ENCODE data around the gene FEZ2. TPM values are rescaled to one million over a fixed set of nuclear protein-coding genes. Genes with fewer than 3 reads are reported as not detected.
A peak's percentile ranks its signal among the peaks of the same experiment; 100 is the strongest.

FEZ2 gene
- total RNA-seq, 4 donors from 2014 or later = 42.4 to 93.8 (median 61.1) TPM

DNA sequence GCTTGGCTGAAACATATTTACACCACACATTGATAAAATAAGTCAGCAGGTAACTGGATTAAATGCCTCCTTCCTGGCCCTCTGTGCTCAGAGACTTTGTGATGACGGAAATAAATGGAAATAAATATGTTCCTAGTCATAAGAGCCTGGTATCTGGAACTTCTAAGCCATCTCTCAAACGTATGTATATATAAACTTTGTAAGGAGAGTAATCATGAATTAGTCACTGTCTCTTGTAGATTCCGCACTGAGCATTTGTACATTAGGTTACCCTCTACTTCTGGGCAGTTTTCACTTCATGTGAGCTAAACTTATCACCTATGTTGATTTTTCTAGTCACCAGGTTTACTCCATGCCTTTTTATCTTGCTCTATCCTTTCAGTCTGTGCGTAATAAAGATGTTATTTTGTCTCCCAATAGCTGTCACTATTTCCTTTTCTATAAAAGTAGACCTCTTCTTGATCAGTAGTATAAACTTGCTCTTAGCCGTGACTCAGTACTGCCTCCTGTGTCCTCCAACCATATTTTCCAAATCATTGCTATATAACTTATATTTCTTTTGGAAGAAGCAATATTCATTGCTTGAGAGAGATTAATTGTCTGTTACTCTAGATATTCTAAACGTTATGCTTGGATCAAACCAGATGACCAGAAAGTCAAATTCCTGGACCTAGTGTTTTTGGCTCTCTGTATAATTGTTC, 53.2 kb downstream of the FEZ2 start:
- H3K36me3 ChIP-seq = peaks cover 0 to 88% (median 7%) of the 10 kb centered on the region in 3 donors
- H3K27ac ChIP-seq = no peak overlapping the region
- H3K27me3 ChIP-seq = no peaks in the 10 kb centered on the region
- no peak for TF ChIP-seq POLR2A (IDR thresholded peaks at IDR 0.05)
- TF ChIP-seq EP300 (IDR thresholded peaks at IDR 0.05) = no peak
- TF ChIP-seq, protein P1, sequence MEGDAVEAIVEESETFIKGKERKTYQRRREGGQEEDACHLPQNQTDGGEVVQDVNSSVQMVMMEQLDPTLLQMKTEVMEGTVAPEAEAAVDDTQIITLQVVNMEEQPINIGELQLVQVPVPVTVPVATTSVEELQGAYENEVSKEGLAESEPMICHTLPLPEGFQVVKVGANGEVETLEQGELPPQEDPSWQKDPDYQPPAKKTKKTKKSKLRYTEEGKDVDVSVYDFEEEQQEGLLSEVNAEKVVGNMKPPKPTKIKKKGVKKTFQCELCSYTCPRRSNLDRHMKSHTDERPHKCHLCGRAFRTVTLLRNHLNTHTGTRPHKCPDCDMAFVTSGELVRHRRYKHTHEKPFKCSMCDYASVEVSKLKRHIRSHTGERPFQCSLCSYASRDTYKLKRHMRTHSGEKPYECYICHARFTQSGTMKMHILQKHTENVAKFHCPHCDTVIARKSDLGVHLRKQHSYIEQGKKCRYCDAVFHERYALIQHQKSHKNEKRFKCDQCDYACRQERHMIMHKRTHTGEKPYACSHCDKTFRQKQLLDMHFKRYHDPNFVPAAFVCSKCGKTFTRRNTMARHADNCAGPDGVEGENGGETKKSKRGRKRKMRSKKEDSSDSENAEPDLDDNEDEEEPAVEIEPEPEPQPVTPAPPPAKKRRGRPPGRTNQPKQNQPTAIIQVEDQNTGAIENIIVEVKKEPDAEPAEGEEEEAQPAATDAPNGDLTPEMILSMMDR (IDR thresholded peaks at IDR 0.05) = no peak
- H3K4me1 ChIP-seq = peaks cover 0 to 12% (median 2%) of the 10 kb centered on the region in 4 donors
- H3K4me3 ChIP-seq = no peak overlapping the region
- 85 to 86% methylated on average over 6 of the region's 6 CpGs for WGBS, 2 donors
- H3K9me3 ChIP-seq = no peaks in the 10 kb centered on the region
- DNase-seq (ENCODE audit: low spot score in 2 of 2) = no peak

DNA sequence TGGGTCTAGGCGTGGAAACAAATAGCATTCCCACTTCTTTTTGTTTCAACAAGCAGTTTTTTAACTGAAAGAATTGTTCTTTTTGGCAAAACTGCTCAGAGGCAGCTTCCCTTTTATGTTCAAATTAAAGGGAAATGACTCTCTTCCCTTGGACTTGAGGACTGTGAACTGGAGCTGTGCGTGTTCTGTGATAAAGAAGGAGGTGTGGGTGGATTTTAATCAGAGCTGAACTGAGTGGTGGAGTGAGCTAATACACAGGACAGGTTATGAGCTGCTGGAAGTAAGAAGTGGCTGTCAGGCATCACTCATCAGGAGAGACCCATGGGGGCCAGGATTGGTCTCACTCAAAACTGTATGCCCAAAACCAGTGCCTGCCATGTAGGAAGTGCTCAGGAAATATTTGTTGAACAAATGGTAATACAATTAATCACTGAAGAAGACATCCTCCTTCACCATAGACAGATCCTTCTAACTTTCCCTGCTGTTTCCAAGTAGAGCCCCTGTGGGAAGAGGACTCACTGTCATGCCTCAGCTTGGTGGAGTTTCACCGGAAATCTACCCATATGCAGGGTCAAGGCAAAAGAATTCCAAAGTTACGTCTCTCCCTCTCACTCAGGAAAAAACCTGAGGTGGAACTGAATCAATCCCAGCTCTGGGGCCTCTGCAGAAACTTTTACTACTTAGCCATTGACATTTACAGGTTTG, 55.9 kb downstream of the FEZ2 start:
- H3K27ac ChIP-seq = peak overlapping the region in 2 of 4 donors; percentile 21 to 40

DNA sequence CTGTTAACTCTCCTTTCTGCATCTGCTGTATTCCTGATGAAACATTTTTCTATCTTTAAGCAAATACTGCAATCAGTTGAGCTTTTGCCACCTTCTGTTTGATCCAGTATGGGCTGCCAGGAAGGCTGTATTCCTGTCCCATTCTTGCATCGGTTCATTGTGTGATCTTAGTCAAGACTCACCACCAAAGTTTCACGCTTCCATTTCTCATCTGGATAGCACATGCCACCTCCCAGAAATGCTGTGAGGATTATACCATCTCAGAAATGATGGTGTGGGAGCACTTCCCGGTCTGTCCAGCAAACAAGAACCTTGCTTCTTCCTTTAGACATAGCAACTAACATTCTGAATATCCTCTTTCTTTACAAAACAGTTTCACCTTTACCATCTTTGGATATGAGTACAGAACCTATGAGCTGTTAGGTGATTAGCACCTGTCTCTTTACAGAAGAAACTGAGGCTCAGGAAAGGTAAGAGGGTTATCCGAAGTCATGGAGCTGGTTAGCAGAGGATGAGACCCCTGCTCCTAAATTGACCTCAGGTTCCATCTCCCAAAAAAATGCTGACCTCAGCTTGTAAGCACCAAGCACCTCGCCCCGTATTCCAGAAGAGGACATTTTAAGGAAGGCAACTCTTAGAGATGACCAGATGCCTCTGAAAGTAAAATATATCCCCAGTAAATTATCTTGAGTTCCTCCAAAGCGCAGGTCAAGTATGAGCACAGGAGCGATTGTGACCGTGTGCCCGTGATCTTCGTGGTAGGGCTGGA, 56.8 kb downstream of the FEZ2 start:
- WGBS, 2 donors = 88 to 94% methylated on average over 11 of the region's 11 CpGs
- Histone ChIP-seq H3K4me1 (peaks cover 0 to 12% (median 2%) of the 10 kb centered on the region in 4 donors), H3K27me3 (no peaks in the 10 kb centered on the region), H3K27ac (peak overlapping the region in 2 of 4 donors; percentile 21 to 40), H3K4me3 (no peak overlapping the region), H3K9me3 (no peaks in the 10 kb centered on the region), H3K36me3 (peaks cover 0 to 91% (median 4%) of the 10 kb centered on the region in 3 donors)
- TF ChIP-seq, protein P1 (IDR thresholded peaks at IDR 0.05) = no peak
- TF ChIP-seq POLR2A (IDR thresholded peaks at IDR 0.05) (no peak), EP300 (IDR thresholded peaks at IDR 0.05) (no peak)
- DNase-seq (ENCODE audit: low spot score in 2 of 2) = no peak

More for the DNA sequence above, 55.9 kb downstream of the FEZ2 start:
- H3K27me3 ChIP-seq = no peaks in the 10 kb centered on the region
- H3K9me3 ChIP-seq = no peaks in the 10 kb centered on the region
- no peak for TF ChIP-seq EP300 (IDR thresholded peaks at IDR 0.05)
- TF ChIP-seq POLR2A (IDR thresholded peaks at IDR 0.05) = no peak
- TF ChIP-seq, protein P1 (IDR thresholded peaks at IDR 0.05) = no peak
- WGBS, 2 donors = 56 to 63% methylated on average over 4 of the region's 4 CpGs
- no peak overlapping the region for H3K4me3 ChIP-seq
- peaks cover 0 to 12% (median 2%) of the 10 kb centered on the region in 4 donors for H3K4me1 ChIP-seq
- no peak for DNase-seq (ENCODE audit: low spot score in 2 of 2)
- H3K36me3 ChIP-seq = peaks cover 0 to 85% (median 4%) of the 10 kb centered on the region in 3 donors

- 93% methylated on average over 7 of the region's 7 CpGs for WGBS, 2 donors
- no peak for DNase-seq (ENCODE audit: low spot score in 2 of 2)
- Histone ChIP-seq H3K4me3 (no peak overlapping the region), H3K36me3 (peaks cover 0 to 88% (median 3%) of the 10 kb centered on the region in 3 donors), H3K4me1 (peaks cover 0 to 12% (median 2%) of the 10 kb centered on the region in 4 donors), H3K27ac (no peak overlapping the region), H3K27me3 (no peaks in the 10 kb centered on the region), H3K9me3 (no peaks in the 10 kb centered on the region)
- TF ChIP-seq POLR2A (IDR thresholded peaks at IDR 0.05) = no peak
These were observed 58.3 kb downstream of the FEZ2 start for GRCh38 chr2:36539631-36540030.

DNA sequence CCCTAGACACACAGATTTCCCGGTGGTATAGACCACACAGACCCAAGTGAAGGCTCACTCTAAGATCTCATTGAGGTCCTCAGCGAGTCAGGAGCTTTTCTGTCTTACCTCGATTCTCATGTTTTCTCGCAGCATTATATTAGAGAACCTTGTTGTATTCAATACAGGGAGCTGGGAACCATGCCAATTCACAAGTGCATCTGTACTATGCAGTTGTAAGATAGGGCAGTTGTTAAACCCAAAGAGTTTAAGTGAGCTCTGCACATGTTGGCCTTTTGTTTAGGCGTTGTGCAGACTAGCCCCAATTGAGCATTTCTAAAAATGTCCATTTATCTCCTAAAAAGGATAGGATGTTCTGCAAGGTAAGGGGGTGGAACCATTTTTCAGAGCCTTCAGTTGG, 59.6 kb downstream of the FEZ2 start:
- H3K4me3 ChIP-seq = no peak overlapping the region
- 60 to 66% methylated on average over 5 of the region's 5 CpGs for WGBS, 2 donors
- H3K9me3 ChIP-seq = no peaks in the 10 kb centered on the region
- TF ChIP-seq EP300 (IDR thresholded peaks at IDR 0.05) (no peak), POLR2A (IDR thresholded peaks at IDR 0.05) (no peak)
- TF ChIP-seq, protein P1 (IDR thresholded peaks at IDR 0.05) = no peak
- no peak overlapping the region for H3K27ac ChIP-seq
- H3K4me1 ChIP-seq = peaks cover 0 to 12% (median 2%) of the 10 kb centered on the region in 4 donors
- no peak for DNase-seq (ENCODE audit: low spot score in 2 of 2)
- no peaks in the 10 kb centered on the region for H3K27me3 ChIP-seq
- peaks cover 0 to 80% (median 0%) of the 10 kb centered on the region in 3 donors for H3K36me3 ChIP-seq

All from tibial nerve (tissue), 4 donors.